HG02884 (cell line): ENCODE measurements around the gene KL.
A peak's percentile ranks its signal among the peaks of the same experiment; 100 is the strongest.

Source experiments
- ATAC-seq: cut with Tn5 transposase; IDR thresholded peaks from one replicate; pipeline ENCODE4 v1.9.1; 2021; ENCODE audit warnings: mild to moderate bottlenecking, moderate library complexity; ENCODE audit not compliant: unreplicated experiment

The KL gene

DNA sequence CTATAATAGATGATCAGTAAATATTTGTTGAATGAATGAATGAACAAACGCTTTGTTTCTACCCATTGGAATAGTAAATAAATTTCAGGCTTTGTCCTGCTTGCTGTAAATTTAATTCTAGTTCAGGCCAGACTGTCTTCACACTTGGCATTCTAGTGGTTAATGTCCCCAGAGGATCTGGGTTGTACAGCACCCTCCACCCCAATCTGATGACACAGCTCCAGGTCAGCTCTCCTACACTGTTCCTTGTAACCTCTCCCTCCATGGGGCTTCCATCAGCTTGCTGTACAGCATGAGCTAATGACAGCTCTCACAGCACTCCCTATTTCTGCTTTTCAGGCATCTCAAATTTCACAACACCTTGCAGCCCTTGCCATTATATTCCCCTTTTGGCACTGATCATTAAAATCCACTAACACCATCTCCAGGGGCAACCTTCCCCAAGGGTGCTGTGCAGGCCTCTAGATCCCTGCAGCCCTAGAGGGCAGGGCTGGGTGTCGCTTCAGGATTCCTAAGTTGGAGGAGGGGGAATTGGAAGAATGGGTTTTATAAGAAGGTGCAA, 12.7 kb upstream of the KL start:
- ATAC-seq: no peak

DNA sequence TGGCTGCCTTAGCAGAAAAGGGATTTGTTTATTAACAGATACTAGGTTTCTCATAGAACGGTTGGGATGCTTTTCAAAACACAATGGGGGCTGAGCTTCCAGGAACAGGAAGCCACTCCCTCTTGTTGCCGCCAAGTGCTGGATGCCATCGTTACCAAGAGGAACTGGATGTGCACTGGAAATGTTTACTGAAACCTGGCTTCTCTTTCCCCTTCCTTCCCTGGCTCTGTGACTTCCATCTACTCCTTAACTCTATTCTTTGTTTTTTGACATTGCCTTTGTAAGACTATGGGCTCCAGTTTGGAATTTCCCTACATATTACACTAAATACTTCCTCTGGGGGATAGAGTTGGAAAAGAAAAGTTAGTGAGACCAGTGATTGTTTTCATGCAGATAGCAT, 11.7 kb upstream of the KL start:
- ATAC-seq: no peak

DNA sequence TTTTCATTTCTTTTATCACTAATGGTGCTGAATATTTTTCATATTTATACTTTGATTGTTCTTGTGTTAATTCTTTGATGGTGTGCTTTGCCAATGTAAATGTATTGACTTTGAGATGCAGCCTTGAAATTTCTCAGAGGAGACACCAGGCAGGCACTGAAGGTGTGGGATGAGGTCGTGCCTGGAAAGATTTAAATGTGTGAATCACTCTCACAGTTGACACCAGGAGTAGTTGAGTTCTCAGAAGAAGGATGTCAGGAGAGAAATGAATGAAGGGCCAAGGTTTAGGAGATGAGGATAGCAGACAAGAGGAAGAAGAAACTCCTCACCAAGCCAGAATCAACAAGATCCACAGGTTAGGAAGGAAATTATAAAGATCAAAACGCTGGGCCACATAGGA, 10.1 kb upstream of the KL start:
- ATAC-seq: no peak

DNA sequence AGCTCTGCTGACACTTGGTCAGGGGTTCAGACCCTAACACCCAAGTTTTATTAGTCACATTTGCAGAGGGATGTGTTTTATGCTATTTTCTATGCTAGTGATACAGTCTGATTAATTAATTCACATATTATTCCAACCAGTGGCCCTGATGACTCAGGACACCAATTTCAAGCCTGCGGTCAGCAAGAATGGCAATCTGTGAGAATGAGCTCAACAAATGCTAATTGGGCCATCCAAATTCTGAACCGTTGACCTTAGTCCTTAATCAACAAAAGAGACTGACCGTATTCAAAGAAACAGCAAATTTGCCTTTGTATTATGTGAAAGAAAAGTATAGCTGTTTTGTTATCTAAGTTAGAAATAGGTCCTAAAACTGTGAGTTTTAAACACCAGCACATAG, 9.6 kb upstream of the KL start:
- no peak for ATAC-seq

GRCh38 chr13:33007237-33007636, 9.0 kb upstream of the KL start:
- no peak for ATAC-seq

DNA sequence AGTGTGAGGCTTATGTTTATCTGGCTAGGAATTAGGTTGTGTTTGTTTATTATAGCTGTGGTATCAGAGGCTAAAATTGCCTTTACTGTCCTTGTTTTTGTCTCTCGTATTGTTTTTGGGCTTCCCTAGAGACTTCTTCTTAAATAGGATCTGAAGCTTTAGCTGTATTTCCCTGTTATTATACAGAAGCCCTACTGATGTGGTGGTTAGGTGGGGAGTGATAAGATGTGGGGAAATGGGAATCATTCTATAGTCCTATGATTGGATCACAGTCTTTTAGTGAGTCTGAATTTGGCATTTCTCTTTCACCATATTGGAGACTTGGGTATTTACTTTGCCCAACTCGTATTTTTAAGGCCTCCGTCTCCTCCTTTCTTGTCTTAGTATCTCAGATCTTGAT, 8.3 kb upstream of the KL start:
- ATAC-seq: no peak

- no peak for ATAC-seq
Observed at GRCh38 chr13:33008946-33009722, 7.1 kb upstream of the KL start.

- ATAC-seq: no peak
Observed at GRCh38 chr13:33011828-33012470, 4.3 kb upstream of the KL start.

DNA sequence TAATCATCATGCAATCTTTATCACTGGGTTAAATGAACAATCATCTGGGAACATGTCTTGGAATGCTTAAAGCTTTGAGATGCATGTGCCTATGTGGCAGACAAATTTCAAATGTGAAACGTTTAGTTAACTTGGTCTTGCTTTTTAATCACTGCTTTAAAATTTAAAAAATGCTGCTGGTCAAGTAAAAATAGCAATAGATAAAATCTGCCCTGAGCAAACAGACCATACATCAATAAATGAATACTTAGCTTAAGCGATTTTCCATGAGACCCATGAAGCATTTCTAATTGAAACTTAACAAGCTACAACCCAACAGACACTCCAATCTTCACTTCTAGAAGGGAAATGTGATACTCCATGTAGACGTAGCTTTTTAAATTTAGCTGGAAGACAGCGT, 1.9 kb upstream of the KL start:
- no peak for ATAC-seq

- no peak for ATAC-seq
Observed at GRCh38 chr13:33015241-33015668, 968 bp upstream of the KL start.

DNA sequence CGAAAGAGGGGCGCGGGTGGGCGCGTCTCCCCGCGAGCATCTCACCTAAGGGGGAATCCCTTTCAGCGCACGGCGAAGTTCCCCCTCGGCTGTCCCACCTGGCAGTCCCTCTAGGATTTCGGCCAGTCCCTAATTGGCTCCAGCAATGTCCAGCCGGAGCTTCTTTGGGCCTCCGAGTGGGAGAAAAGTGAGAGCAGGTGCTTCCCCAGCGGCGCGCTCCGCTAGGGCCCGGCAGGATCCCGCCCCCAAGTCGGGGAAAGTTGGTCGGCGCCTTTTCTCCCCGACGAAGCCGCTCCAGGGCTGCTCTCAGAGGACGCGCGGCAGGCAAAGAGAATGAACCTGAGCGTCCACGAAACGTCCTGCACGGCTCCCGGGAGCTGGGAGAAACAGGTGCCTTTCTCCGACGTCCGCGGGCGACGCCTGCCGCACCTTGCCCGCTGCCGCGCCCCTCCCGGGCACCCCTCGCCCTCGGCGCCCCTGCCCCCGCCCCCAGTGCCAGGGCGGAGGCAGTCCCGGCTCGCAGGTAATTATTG, 366 bp upstream of the KL start:
- no peak for ATAC-seq

DNA sequence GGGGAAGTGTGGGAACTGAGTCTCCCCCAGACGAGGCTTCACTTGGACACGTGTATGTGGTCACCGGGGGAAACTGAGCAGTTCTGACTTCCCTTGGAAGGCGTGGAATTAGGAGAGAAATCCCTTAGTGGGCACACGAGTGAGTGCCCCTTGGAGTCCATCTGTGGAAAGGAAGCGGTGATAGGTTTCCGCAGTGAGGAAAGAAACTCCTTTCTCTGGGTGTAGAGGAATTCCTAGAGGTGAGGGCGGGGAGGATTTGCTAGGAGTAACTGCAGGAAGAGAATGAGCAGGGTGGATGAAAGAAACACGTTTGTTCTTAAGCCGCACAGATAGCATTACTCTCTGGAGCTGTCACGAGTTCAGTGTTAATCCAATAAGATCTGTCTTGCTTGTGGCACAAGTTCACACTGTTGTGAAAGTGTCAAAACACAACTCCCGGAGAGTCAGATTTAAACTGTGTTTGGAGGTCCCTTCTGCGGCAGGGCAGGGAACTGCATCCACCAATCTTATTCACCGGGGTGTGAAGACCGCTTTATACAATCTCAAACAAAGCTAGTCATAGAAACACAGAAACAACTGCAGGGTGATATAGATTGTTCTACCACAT, 1.2 kb downstream of the KL start:
- ATAC-seq: peak; percentile 71

GRCh38 chr13:33018886-33019285, 2.7 kb downstream of the KL start:
- no peak for ATAC-seq

DNA sequence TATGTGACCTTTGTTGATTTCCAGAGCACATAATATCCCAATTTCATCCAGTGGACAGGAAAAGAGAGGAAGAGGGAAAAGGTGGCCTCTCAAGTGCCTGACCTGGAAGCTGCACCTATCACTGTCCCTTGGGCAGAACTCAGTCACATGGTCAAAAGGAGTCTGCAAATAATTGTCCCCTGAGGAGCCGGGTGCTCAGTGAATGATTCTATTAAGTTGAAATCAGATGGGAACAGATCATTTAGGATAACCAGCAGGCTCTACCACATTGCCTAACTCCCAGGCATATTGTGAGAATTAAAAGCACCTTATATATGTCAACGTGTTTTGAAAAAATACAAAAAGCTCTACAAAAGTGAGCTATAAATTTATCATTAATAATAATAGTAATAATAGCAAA, 6.8 kb downstream of the KL start:
- ATAC-seq: no peak

GRCh38 chr13:33025220-33025744, 9.1 kb downstream of the KL start:
- no peak for ATAC-seq

- ATAC-seq: no peak
Observed at GRCh38 chr13:33026489-33027152, 10.4 kb downstream of the KL start.

DNA sequence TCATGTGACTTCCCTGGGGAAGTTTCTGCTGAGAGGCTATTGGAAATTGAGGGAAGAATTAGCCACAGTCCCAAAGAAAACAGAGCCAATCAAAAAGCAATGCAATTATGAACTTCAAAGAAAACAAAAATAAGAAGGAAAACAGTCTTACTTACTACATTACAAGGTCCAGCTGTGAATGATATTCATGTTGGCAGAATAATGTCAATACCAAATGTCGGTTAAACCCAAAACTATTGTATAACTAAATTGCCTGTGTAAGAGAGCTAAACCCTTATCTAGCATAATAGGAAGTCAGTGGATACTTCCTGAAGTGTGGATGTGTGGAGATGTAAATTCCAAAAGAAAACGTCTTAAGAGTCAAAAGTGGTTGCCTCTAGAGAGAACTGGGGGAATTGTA, 12.4 kb downstream of the KL start:
- no peak for ATAC-seq

GRCh38 chr13:33031277-33031676, 15.1 kb downstream of the KL start:
- ATAC-seq: no peak

DNA sequence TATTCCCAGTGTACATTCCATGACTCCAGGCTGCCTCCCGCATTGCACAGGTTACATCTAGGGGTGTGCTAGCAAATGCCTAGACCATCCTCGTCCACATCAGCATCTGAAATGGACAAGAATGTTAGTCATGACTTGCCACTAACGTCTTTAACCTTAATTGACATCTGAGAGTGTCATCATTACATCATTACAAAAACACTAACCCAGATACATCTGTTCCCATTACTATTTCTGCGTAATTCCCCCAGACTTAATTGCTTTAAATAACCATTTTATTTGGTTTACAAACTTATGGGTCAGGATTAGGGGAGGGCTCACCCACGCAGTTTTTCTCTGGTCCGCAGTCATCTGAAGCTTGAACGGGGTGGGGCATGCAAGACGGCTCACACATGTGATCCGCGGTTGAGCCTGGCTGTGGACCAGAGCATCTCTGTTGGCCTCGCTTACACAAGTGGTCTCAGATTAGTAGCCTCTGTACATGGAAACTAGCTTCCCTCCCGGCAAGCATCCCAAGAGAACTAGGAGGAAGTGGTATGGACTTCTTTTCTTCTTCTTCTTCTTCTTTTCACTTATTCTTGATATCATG, 15.9 kb downstream of the KL start:
- no peak for ATAC-seq

- ATAC-seq: peak; percentile 98
Observed at GRCh38 chr13:33033051-33033812, 17.0 kb downstream of the KL start.
